PC-3 (cell line): ENCODE data around the gene SRPX2. TPM values are rescaled to one million over a fixed set of nuclear protein-coding genes. Genes with fewer than 3 reads are reported as not detected.

Experiments
- ATAC-seq: fragments of 200-7000 bp; cut with Tn5 transposase; 2 replicates; pipeline ENCODE4 v1.9.1; 2020; ENCODE audit warnings: mild to moderate bottlenecking, moderate library complexity
- BruUV-seq: library from RNA; stranded (reverse); fragments of 400-500 nt; replicated peaks from 2 replicates; lab custom pipeline; 2021; lab: Mats Ljungman, UMichigan
- CTCF ChIA-PET: fragments of 300-600 bp; sonication (Branson Sonifier 250); formaldehyde crosslinking; loops from one replicate; lab custom pipeline; 2022; ENCODE audit warnings: antibody characterized with exemption; lab: Charles Lee
- POLR2A ChIA-PET: fragments of 300-600 bp; sonication (Branson Sonifier 250); formaldehyde crosslinking; loops from one replicate; lab custom pipeline; 2022; ENCODE audit warnings: antibody characterized with exemption; ENCODE audit not compliant: unreplicated experiment; lab: Charles Lee
- DNase-seq: peaks from one replicate; pipeline ENCODE4 v3.0.0-alpha.2; 2015
- H2AFZ ChIP-seq: fragments of 300-600 bp; sonication (generic); 2 replicates; pipeline ENCODE4 v1.6.0; 2016; ENCODE audit warnings: antibody characterized with exemption, low read length
- H3F3A ChIP-seq: fragments of 300-600 bp; sonication (generic); one replicate; pipeline ENCODE4 v1.6.0; 2017; ENCODE audit warnings: antibody characterized with exemption, low read length, control low read depth, mild to moderate bottlenecking; ENCODE audit not compliant: unreplicated experiment
- H3K27ac ChIP-seq: fragments of 300-600 bp; sonication (generic); 2 replicates; pipeline ENCODE4 v1.5.1; 2016; ENCODE audit warnings: mild to moderate bottlenecking, low read length
- H3K27me3 ChIP-seq: fragments of 300-600 bp; sonication (generic); 2 replicates; pipeline ENCODE4 v1.6.1; 2016; ENCODE audit warnings: low read length, mixed read lengths
- H3K36me3 ChIP-seq: fragments of 300-600 bp; sonication (generic); 2 replicates; pipeline ENCODE4 v1.6.1; 2016; ENCODE audit warnings: low read depth, mixed run types, low read length, mixed read lengths
- H3K4me1 ChIP-seq: fragments of 300-600 bp; sonication (generic); 2 replicates; pipeline ENCODE4 v1.5.1; 2016; ENCODE audit warnings: low read length; ENCODE audit not compliant: insufficient read depth
- H3K4me2 ChIP-seq: fragments of 300-600 bp; sonication (generic); 2 replicates; pipeline ENCODE4 v1.6.0; 2016; ENCODE audit warnings: low read length
- H3K4me3 ChIP-seq: fragments of 300-600 bp; sonication (generic); 2 replicates; pipeline ENCODE4 v1.5.1; 2016; ENCODE audit warnings: mild to moderate bottlenecking, low read length, mixed read lengths
- H3K79me2 ChIP-seq: fragments of 300-600 bp; sonication (generic); 2 replicates; pipeline ENCODE4 v1.6.1; 2017; ENCODE audit warnings: low read length, mixed read lengths
- H3K9ac ChIP-seq: fragments of 300-600 bp; sonication (generic); 2 replicates; pipeline ENCODE4 v1.6.0; 2016; ENCODE audit warnings: mild to moderate bottlenecking, low read length
- H3K9me2 ChIP-seq: fragments of 300-600 bp; sonication (generic); replicated peaks from 2 replicates; pipeline ENCODE4 v1.6.1; 2016; ENCODE audit warnings: mixed run types, low read length, mixed read lengths
- H3K9me3 ChIP-seq: fragments of 300-600 bp; sonication (generic); 2 replicates; pipeline ENCODE4 v1.6.1; 2016; ENCODE audit warnings: low read length, mixed read lengths
- H4K20me1 ChIP-seq: fragments of 300-600 bp; sonication (generic); 2 replicates; pipeline ENCODE4 v1.6.1; 2016; ENCODE audit warnings: low read length, mixed read lengths
- CTCF ChIP-seq: fragments of 300-600 bp; sonication (generic); conservative IDR thresholded peaks from 2 replicates; pipeline ENCODE4 v1.5.1; 2017; ENCODE audit warnings: antibody characterized with exemption, low read depth, mild to moderate bottlenecking, low read length
- EZH2 ChIP-seq: fragments of 300-600 bp; sonication (generic); IDR thresholded peaks from one replicate; pipeline ENCODE4 v1.6.1; 2017; ENCODE audit warnings: antibody characterized with exemption, mild to moderate bottlenecking, low read length; ENCODE audit not compliant: unreplicated experiment
- EZH2phosphoT487 ChIP-seq: fragments of 300-600 bp; sonication (generic); IDR thresholded peaks from 2 replicates; pipeline ENCODE4 v1.6.1; 2018; ENCODE audit warnings: mild to moderate bottlenecking, antibody characterized with exemption, low read length, borderline replicate concordance
- intact Hi-C: fragments of 100-400 bp; cut with micrococcal nuclease; formaldehyde crosslinking; loops from 2 replicates; pipeline ENCODE4 v1.9.0; 2023
- total RNA-seq: library from RNA; depleted of rRNA; stranded (reverse); fragments of >200 nt; gene quantifications from 2 replicates; pipeline ENCODE4 v1.2.3, GENCODE V29; 2014

SRPX2 gene
- total RNA-seq, 1 experiment from 2014 or later: 12.2 TPM

GRCh38 chrX:100600340-100600739, 43.7 kb upstream of the SRPX2 start:
- Histone ChIP-seq H3K4me3 (no peak overlapping the region), H3K4me2 (no peak overlapping the region), H3K9ac (no peak overlapping the region), H3F3A (no peaks in the 10 kb centered on the region), H3K9me2 (no peaks in the 10 kb centered on the region), H3K27ac (no peak overlapping the region), H3K27me3 (peaks cover 30% of the 10 kb centered on the region), H3K4me1 (no peaks in the 10 kb centered on the region), H3K9me3 (no peaks in the 10 kb centered on the region), H4K20me1 (no peaks in the 10 kb centered on the region), H3K36me3 (no peaks in the 10 kb centered on the region), H3K79me2 (no peaks in the 10 kb centered on the region), H2AFZ (no peak overlapping the region)
- ChIA-PET CTCF (no interaction called here), POLR2A (no interaction called here)
- TF ChIP-seq EZH2phosphoT487 (no peak), EZH2 (no peak), CTCF (no peak)
- BruUV-seq: no TSS peak
- no peak for DNase-seq
- no peak for ATAC-seq
- intact Hi-C loops: no loop called here

- Histone ChIP-seq H3K79me2 (no peaks in the 10 kb centered on the region), H3K27ac (no peak overlapping the region), H3F3A (no peaks in the 10 kb centered on the region), H3K9me3 (no peaks in the 10 kb centered on the region), H3K27me3 (peaks cover 30% of the 10 kb centered on the region), H3K9me2 (no peaks in the 10 kb centered on the region), H4K20me1 (no peaks in the 10 kb centered on the region), H3K36me3 (no peaks in the 10 kb centered on the region), H3K9ac (no peak overlapping the region), H3K4me1 (no peaks in the 10 kb centered on the region), H3K4me2 (no peak overlapping the region), H2AFZ (no peak overlapping the region), H3K4me3 (no peak overlapping the region)
- DNase-seq (no peak), ATAC-seq (no peak)
- TF ChIP-seq EZH2phosphoT487: no peak
- TF ChIP-seq CTCF: no peak
- no peak for TF ChIP-seq EZH2
- intact Hi-C loops: no loop called here
- CTCF ChIA-PET: no interaction called here
- POLR2A ChIA-PET: no interaction called here
- no TSS peak for BruUV-seq
Measured at GRCh38 chrX:100600758-100601157, 43.2 kb upstream of the SRPX2 start.

- Histone ChIP-seq H3K9me3 (no peaks in the 10 kb centered on the region), H3K36me3 (no peaks in the 10 kb centered on the region), H3K27me3 (no peaks in the 10 kb centered on the region; the same call in 1 of the 2 replicates), H3K27ac (no peak overlapping the region), H3K79me2 (no peaks in the 10 kb centered on the region), H3K4me2 (no peak overlapping the region), H3F3A (no peaks in the 10 kb centered on the region), H3K4me1 (no peaks in the 10 kb centered on the region), H4K20me1 (no peaks in the 10 kb centered on the region), H3K9ac (no peak overlapping the region), H3K4me3 (no peak overlapping the region), H2AFZ (no peak overlapping the region), H3K9me2 (no peaks in the 10 kb centered on the region)
- CTCF ChIA-PET: no interaction called here
- TF ChIP-seq EZH2: no peak
- no peak for TF ChIP-seq EZH2phosphoT487
- no peak for TF ChIP-seq CTCF
- ATAC-seq (no peak), DNase-seq (no peak)
- intact Hi-C loops: no loop called here
- no TSS peak for BruUV-seq
- POLR2A ChIA-PET: no interaction called here
Measured at GRCh38 chrX:100606753-100607152, 37.2 kb upstream of the SRPX2 start.
